Activated CD4-positive, alpha-beta T cell treated with anti-CD3 and anti-CD28 coated beads, Interleukin-2, Interleukin-4, amounts not matched to agents 100 ng/mL and 50 ng/mL, durations not matched to agents 16 hours and 8 hours (primary cell): Measurements from ENCODE around the gene MAB21L4.

Experiments
- DNase-seq: peaks from one replicate; pipeline ENCODE4 v3.0.0-alpha.2; 2020; ENCODE audit warnings: low spot score

Gene MAB21L4

DNA sequence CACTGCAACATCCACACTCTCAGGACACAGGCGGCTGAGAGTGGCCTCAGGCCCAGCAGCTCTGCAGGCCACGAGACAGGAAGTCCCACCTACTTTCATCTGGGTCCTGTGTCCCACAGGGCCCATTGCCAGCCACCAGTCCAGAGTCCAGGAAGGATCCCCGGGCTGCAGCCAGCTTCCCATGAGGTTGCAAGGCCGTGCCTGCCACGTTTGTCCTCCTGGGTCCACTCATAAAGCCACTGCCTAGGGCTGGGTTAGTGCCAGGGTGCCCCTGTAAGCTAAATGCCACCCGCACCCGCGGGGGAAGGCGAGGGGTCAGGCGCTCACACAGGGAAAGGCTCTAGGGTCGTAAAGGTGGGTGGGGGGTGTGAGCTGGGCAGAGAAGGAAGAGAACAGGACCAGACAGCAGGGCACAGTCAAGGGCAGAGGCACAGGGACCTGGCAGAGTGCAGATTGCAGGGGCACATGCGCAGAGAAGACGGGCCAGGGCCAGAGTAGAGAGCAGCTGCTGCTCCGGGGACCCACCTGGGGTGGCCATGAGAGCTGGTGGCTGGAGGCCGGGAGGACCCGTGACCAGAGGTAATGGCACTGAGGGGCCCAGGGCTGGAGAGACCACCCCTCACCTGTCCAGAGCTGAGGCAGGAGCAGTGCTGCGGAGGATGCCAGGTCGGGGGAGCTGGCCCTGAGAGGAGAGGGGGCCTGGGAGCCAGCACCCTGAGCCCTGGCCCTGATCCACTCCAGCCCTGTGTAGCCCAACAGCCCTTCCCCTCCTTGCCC is 19.3 kb downstream of the MAB21L4 start:
- DNase-seq, result no peak

DNA sequence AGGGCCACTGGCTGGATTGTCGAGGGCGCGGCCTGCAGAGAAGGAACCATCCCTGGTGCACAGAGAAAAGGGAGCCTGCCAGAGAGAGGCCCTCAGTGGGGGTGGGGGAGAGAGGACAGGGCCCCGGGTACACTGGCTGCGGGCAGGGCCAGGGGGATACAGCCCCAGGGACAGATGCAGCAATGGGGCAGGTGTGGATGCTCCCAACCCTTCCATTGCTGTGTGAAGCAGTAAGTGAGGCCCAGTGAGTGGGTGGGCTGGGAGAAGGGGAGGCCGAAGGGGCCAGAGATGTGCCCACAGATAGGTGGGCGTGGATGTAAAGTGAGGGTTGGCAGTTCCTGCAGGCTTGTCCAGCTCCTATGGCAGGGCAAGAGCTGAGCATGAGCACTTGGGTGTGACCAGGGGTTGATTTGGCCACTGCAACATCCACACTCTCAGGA is 19.9 kb downstream of the MAB21L4 start:
- no peak for DNase-seq

DNA sequence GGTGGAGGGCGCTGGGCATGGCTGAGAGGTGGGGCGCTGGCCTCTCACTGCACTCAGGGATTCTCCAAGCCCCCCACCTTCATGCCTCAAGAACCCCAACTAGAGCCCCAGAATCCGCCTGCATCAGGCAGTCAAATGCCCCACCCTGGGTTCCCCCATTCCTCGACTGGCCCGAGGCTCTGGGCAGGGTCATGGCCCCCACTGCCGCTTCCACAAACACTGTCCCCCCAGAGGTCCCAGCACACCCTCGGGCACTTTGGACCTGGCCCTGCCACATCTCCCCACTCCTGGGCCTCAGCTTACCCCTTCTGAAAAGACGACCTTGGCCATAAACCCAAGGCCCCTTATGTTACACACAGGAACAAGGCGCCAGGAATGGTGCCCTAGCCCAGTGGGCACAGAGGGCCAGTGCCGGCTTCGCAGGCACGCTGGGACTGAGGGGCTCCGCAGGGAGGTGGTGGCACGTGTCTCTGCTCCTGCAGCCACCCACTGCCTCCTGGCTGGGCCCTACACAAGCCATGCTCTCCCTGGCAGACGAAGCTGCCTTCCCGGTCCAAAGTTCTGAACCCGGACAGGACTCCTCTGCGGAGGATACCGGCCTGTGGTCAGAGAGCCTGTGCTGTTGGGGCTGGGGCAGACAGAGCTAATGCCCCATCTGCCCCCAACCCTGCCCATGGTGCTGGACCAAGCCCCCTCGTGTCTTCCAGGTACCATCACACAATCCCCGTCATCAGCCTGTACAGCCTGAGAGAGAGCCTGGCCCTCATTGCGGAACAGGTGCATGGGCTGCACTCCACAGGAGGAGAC is 20.5 kb downstream of the MAB21L4 start:
- no peak for DNase-seq

DNA sequence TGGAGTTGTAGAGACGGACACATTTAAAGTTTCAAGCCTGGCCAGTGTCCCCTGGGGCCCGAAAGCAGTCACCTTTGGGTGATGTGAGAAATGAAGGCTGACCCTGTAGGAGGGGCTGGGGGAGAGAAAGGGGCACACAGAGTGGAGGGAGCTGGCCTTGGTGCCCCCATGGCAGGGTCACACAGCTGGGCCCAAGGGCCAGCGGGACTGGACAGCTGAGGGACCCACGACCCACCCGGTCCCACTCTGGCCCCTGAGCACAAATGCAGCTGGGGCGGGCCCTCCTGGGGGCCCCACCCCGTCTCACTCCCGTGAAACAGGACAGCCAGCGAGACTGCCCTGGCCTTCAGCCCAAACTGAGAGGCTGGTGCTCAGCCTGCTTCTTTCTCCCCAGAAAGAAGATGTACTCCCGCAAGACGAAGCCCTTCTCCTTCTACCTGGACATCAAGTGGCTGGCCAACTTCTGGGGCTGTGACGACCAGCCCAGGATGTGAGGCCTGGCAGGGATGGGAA is 21.2 kb downstream of the MAB21L4 start:
- DNase-seq, result no peak

DNA sequence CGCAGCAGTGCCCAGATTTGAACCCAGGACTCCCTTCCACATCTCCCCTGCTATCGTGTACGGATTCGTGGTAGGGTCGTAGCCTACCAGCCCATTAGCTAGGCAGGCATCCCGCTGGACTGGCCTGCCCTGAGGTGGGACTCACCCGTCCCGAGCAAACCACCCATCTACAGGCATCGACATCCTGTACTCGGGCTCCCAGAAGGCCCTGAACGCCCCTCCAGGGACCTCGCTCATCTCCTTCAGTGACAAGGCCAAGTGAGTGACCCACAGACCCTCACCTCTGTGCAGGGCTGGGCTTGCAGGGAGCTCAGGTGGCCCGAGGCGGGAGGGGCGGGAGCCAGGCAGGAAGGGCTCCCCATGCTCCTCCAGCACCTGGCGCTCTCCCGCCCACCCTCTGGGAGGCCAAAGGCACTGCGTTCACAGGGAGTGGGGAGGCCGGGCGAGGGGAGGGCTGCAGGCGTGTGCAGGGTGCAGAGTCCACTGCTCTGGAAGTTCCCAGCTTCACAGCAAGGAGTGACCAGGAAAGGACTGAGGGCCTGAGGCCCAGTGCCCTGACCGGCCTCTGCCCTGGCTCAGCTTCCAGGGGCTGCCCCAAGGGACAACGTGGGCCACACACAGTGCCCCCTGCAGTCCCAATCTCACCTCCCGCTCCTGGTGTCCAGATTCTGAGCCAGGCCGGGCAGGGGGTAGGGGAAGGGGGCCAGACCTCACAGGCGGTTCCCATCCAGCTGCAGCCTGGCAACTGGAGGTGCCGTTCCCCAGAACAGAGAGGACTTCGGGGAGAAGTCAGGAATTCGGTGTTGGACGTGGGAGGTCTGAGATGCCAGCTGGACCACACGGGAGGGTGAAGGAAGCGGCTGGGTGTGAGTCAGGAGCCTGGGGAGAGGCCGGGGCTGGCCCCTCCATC is 21.9 kb downstream of the MAB21L4 start:
- DNase-seq, result no peak

DNA sequence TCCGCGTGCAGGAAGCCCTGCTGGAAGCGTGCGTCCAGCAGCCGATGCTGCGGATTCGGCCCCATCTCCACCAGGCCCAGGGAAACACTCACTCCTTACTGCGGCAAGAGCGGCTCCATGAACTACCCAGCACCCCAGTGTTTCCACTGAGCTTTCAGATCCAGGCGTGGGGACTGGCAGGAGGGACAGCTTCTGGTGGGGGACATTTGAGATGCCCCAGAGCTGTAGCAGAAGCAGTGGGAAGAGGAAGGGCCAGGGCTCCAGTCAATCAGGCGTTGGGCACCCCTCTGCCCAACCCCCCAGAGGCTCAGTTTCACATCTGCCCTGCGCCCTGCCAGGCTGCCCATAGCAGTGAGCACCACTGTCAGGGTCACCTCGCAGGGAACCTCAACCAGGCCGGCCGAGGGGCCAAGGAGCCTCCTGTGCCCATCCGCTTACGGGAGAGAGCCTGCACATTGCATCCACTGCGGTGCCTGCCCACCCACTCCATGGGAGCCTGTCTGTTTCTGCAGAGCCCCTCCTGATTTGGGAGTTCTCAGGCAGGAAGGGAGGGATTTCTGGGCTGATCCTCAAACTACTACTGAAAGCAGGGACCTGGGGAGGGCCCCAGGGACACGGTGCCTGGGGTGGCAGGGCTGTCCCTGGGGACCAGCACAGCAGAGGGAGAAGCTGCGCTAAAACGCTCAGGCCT is 22.7 kb downstream of the MAB21L4 start:
- no peak for DNase-seq

DNA sequence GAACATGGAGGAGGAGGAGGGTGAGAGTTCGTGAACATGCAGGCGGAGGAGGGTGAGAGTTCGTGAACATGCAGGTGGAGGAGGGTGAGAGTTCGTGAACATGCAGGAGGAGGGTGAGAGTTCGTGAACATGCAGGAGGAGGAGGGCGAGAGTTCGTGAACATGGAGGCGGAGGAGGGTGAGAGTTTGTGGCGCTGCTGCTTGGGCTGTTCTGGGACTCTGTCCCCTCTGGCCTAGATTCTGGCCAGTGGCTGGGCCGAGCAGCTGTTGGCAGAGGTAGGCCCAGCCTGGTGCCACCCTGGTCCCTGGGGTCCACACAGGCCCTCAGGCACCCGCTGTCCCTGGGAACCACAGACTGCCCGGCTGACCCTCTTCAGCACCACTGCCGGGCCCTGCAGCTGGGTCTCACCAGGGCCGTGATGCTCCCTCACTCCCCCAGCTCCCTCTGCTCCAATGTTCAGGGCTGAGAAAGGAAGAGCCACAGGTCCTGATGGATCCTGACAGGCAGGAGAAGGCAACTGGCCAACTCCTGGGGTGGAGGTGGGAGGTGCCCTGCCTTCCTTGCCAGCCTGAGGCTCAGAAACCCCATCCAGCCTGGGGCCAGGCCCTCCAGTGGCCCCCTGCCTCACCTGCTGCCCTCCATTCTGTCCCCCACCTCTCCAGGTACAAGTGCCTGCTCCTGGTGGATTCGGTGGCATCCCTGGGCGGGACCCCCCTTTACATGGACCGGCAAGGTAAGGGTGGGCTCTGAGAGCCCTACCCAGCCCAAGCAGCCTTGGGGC is 23.4 kb downstream of the MAB21L4 start:
- no peak for DNase-seq

DNA sequence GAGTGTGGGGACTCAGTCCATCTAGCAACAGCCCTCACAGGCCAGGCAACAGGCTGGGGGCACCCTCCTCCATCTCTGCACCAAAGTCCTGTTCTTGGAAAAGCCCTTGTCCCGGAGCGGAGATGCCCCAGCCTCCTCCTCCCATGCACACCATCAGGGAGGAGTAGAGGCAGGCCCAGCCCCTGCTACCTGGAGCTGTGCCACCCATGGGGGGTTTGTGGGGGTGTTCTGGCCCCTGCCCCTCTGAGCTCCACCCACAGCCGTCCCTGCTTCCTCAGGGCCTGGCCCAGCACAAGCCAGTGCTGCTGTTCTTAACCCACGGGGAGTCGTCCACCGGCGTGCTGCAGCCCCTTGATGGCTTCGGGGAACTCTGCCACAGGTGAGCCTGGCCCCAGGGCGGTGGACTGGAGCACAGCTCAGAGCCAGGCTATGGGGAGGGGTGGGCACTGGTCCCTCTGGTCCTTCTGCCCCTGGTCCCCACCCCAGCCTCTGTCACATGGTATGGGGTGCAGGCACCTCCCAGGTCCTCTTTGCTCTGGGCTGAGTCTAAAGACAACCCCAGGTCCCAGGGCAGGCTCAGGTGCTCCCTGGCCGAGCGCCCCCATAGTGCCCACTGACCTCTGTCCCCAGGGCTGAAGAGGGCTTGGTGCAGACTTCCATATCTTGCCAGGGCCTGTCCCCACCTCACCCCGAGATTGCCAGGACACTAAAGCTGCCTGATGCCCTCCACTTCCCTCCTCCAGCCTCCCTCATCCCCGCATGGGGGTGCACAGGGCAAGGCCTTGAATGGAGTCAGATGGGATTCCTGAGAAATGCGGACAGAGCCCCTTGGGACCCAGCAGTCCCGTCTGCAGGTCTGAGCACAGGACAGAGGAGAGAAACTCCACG is 24.6 kb downstream of the MAB21L4 start:
- DNase-seq, result no peak

DNA sequence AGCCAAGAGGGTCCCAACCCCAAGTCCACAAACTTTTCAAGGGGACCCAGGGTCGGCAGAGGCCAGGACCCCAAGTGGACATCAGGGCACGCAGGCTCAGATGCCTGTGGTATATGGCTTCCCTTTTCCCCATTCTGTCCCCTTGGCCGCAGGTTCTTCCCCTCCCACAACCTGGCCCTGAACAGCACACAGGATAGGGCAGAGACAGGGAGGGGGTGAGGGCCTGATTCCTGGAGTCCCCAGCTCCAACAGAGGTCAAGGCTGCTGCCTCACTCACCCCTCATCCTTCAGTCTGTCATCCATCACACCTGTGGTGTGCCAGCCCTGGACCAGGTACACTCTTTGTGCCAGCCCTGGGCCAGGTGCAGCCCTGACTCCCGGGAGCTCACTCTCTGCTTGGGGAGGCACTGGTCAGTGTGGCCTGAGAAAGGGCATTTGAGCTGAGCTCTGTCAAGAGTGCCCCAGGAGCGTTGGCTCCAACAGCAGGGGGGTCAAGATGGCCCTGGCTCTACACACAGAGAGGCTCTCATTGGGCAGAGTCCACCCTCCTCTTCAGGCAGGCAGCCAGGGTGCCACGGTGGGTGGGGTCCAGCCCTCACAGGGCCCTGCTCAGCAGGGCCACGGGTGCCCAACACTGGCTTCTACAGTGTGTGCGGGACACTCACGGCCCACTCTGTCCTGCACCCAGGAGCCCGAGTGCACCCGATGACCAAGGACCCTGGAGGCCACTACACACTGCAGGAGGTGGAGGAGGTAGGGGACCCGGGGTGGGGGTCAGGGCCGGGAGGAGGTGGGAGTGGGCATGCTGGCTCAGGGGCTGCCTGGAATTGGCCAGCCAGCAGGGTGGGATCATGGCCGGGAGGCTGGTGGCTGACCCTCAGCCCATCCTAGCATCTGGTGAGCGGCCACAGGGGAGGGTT is 25.7 kb downstream of the MAB21L4 start:
- no peak for DNase-seq

DNA sequence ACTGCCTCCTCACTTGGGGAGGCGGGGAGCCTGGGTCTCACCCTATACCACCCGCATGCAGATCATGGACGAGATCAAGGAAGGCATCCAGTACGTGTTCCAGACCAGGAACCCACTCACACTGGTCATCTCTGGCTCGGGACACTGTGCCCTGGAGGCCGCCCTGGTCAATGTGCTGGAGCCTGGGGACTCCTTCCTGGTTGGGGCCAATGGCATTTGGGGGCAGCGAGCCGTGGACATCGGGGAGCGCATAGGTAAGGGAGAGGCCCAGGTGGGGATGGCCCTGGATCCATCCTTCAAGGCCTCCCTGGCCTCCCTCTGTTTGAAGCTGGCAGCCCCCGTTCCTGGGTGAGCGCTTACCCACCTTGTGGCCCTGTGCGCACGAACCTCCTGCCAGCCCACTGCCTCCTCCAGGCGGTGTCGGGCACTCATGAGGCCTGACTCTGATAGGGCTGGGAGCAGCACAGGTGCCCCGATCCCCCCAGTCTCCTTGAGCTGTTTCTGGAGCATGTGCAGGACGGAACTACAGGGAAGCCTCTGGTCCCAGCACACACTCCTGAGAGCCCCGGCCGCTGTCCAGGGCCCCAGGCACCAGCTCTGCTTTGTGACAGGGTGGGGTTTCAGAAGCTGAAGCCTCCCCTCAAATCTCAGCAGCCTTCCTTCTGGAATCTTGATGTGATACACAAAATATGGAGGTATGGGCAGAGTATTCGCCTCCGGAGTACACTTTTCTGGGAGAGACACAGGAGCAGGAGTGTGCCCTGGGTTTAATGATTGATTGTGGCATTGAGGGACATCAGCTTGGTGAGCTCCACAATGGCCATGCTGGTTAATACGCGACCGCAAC is 26.6 kb downstream of the MAB21L4 start:
- no peak for DNase-seq

DNA sequence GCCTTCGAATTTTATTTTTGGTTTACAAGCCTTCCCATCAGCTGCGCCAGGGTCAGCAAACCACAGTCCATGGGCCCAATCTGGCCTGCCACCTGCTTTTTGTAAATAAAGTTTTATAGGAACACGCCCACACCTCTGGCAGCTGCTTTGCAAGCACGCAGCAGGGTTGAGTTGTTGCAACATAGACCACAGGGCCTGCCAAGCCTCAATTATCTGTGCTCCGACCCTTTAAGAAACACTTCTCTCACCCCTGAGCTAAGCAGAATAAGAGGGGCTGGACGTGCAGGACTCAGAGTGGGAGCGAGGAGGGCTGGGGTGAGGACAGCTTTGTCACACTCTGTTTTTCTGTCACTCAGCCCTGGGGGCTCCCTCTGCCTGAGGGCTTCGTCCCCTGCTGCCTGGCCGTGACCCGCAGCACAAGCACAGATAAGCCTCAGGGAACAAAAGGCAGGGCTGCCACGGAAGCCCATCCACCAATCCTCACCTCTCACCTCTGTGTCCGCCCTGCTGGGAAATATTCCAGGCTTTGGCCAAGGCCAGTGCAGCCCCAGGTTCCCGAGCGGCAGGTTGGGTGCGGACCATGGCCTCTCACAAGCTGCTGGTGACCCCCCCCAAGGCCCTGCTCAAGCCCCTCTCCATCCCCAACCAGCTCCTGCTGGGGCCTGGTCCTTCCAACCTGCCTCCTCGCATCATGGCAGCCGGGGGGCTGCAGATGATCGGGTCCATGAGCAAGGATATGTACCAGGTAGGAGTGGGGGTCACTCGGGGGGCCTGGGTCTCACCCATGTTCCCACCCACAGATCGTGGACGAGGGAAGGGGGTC is 27.5 kb downstream of the MAB21L4 start, which contains the start of gene AGXT:
AGXT (plus strand) TSS at position 539 of the 823 bp plus-strand sequence; CDS start at position 581, 42 bp downstream.
- no peak for DNase-seq

DNA sequence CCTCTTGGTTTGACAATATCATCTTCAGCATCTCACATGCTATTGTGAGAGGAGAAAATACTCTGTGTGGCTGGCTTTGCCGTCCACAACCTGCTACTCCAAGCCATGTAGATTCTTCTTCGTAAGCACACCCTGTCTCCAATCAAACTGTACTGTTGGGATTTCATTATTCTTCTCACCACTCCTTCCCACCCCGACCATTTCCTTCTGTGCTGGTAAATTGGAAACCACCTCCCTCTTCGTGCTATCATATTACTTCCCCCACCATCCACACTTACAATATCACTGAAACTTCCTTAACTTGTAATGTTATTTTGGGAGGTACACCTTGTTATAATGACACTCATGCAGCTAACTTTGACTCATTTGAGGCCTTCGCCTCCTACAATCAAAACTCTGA is 30.6 kb downstream of the MAB21L4 start:
- DNase-seq, result no peak

DNA sequence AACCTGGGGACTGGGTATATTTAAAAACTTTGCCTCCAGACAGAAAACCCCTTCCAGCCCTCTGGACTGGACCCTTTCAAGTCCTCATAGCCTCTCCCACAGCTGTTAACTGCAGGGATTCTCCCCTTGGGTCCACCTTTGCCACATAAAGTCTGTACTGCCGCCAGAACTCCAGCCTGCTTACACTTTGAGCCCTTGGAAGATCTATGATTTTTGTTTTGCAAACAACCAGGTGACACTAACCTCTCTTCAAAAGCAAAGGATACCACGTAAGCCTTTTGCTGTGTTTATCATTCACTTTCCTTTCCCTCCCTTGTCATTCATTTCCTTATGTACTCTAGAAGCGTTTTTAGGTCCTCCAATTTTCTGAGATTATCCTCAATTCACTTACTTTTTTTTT is 31.5 kb downstream of the MAB21L4 start:
- no peak for DNase-seq

DNA sequence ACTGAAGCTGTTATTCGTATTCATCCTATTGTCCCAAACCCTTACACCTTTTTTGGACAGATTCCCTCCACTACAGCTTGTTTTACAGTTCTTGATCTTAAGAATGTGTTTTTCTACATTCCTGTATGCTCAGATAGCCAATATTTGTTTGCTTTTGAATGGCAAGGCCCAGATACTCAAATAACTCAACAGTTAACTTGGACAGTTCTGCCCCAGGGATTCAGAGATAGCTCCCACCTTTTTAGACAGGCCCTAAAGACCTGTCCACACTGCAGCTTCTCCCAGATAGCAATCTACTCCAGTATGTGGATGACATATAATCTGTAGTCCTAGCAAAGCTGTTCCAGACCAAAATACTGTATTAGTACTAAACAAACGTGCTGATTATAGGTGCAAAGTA is 34.4 kb downstream of the MAB21L4 start:
- DNase-seq, result no peak

DNA sequence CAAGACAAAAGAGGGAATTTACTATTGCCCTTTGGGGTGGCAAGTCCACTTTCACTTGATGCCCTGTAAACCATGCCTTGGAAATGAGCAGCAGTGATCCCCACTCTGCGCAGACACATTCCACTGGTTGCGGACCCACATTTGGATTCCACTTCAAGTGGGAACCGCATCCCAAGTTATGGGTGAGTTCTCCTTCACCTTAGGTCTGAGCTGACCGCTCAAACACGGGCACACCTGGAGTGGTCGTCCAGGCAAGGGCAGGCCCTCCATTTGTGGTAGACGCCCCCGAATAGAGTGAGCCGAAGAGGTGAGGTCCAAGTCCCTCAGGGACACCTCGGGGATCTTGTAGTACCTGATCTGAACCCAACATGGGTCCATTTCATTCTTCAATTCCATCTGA is 37.1 kb downstream of the MAB21L4 start:
- DNase-seq, result no peak

DNA sequence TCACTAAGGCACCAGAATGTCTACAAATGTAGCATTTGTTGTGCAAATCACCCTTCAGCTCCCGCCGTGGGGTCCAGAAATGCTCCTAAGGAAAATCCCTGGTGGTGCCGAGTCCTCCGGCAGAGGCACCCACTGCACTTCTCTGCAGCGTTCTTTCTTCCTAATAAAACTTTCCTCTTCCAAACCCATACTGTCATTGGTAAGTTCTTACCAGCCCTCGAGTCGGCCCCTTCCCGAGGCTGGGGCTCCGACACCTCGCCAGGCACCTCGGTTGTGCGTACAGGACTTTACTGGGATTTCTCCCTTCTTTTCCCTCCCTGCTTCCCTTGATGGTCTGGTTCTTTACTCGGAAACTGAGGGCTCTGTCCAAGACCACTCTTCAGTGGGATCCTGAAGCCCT is 37.6 kb downstream of the MAB21L4 start:
- DNase-seq, result no peak
